Activated CD8-positive, alpha-beta T cell treated with anti-CD3 and anti-CD28 coated beads for 36 hours (primary cell): Measurements from ENCODE around the gene ARMC6. TPM values are rescaled to one million over a fixed set of nuclear protein-coding genes. Genes with fewer than 3 reads are reported as not detected.

Experiments used
- ATAC-seq: fragments of 200-7000 bp; cut with Tn5 transposase; one replicate; pipeline ENCODE4 v1.10.0; 2021; ENCODE audit warnings: mild to moderate bottlenecking, moderate library complexity
- CTCF ChIA-PET: fragments of 350-600 bp; sonication (Branson Sonifier 250); formaldehyde crosslinking; loops from one replicate; lab custom pipeline; 2021; ENCODE audit warnings: antibody characterized with exemption; lab: Charles Lee
- POLR2A ChIA-PET: fragments of 350-600 bp; sonication (Branson Sonifier 250); formaldehyde crosslinking; loops from one replicate; lab custom pipeline; 2021; ENCODE audit warnings: antibody characterized with exemption; lab: Charles Lee
- DNase-seq: peaks from one replicate; pipeline ENCODE4 v3.0.0-alpha.2; 2020
- H3K27ac Mint-ChIP-seq: one replicate; pipeline ENCODE4 v1.8.0; 2021; ENCODE audit warnings: mild to moderate bottlenecking, mixed read lengths
- H3K27me3 Mint-ChIP-seq: one replicate; pipeline ENCODE4 v1.8.0; 2021; ENCODE audit warnings: mixed read lengths
- H3K36me3 Mint-ChIP-seq: one replicate; pipeline ENCODE4 v1.8.0; 2021; ENCODE audit warnings: low read depth, mixed read lengths
- H3K4me1 Mint-ChIP-seq: one replicate; pipeline ENCODE4 v1.8.0; 2021; ENCODE audit warnings: low read depth, mixed read lengths
- H3K4me3 Mint-ChIP-seq: one replicate; pipeline ENCODE4 v1.8.0; 2021; ENCODE audit warnings: mild to moderate bottlenecking, moderate library complexity, mixed read lengths
- H3K9me3 Mint-ChIP-seq: one replicate; pipeline ENCODE4 v1.8.0; 2021; ENCODE audit warnings: mixed read lengths
- CTCF ChIP-seq: fragments of 200-600 bp; IDR thresholded peaks from one replicate; pipeline ENCODE4 v1.8.0; 2022; ENCODE audit warnings: antibody characterized with exemption, mild to moderate bottlenecking
- intact Hi-C: fragments of 100-400 bp; cut with micrococcal nuclease; formaldehyde crosslinking; loops from one replicate; pipeline ENCODE4 v1.10.0; 2022
- total RNA-seq, 2 experiments: library from RNA; stranded (reverse); gene quantifications; one replicate each; pipeline ENCODE4 v1.2.3, GENCODE V29; 2021

ARMC6 gene
- total RNA-seq, 2 experiments from 2014 or later: 34.2 to 42.8 TPM

- Mint-ChIP-seq H3K36me3 (no peaks in the 10 kb centered on the region), H3K27ac (no peak overlapping the region), H3K9me3 (no peaks in the 10 kb centered on the region), H3K4me1 (peaks cover 34% of the 10 kb centered on the region), H3K27me3 (no peaks in the 10 kb centered on the region), H3K4me3 (no peak overlapping the region)
- no peak for TF ChIP-seq CTCF
- intact Hi-C loops: no loop called here
- CTCF ChIA-PET: interaction anchor here (1.1 to 2.4 kb wide), 6 partner anchors 13 to 107 kb away, joined by 3 to 8 read pairs (median 4); no protein-coding TSS in a partner anchor
- DNase-seq (no peak), ATAC-seq (no peak)
- POLR2A ChIA-PET: interaction anchor here (1.4 kb wide), 1 partner anchor 39 kb away, joined by 3 read pairs; no protein-coding TSS in a partner anchor
These were observed 34.1 kb downstream of the ARMC6 start for GRCh38 chr19:19067276-19068072.

GRCh38 chr19:19068659-19069654 lies 35.6 kb downstream of the ARMC6 start:
- no peak for ATAC-seq
- Mint-ChIP-seq H3K36me3 (no peaks in the 10 kb centered on the region), H3K27me3 (no peaks in the 10 kb centered on the region), H3K4me1 (peaks cover 31% of the 10 kb centered on the region), H3K9me3 (no peaks in the 10 kb centered on the region), H3K4me3 (no peak overlapping the region), H3K27ac (peak overlapping the region; percentile 20)
- intact Hi-C loops: no loop called here
- ChIA-PET POLR2A (interaction anchor here (0.7 to 1.4 kb wide), 2 partner anchors 37 to 64 kb away, joined by 3 read pairs; no protein-coding TSS in a partner anchor), CTCF (interaction anchor here (1.1 to 2.4 kb wide), 3 partner anchors 15 to 47 kb away, joined by 3 to 8 read pairs (median 3); no protein-coding TSS in a partner anchor)
- no peak for DNase-seq
- TF ChIP-seq CTCF: no peak

GRCh38 chr19:19071897-19072296 lies 38.5 kb downstream of the ARMC6 start:
- H3K36me3 Mint-ChIP-seq: no peaks in the 10 kb centered on the region

GRCh38 chr19:19074196-19074882 lies 40.9 kb downstream of the ARMC6 start:
- no peak for DNase-seq
- no peak for TF ChIP-seq CTCF
- Mint-ChIP-seq H3K27ac (no peak overlapping the region), H3K4me1 (peaks cover 12% of the 10 kb centered on the region), H3K9me3 (no peaks in the 10 kb centered on the region), H3K36me3 (peaks cover 3% of the 10 kb centered on the region), H3K4me3 (no peak overlapping the region), H3K27me3 (no peaks in the 10 kb centered on the region)
- ChIA-PET CTCF (no interaction called here), POLR2A (interaction anchor here (0.6 to 0.8 kb wide), 3 partner anchors 9 to 14 kb away, joined by 3 to 4 read pairs (median 3); no protein-coding TSS in a partner anchor)
- intact Hi-C loops: no loop called here
- ATAC-seq: no peak

More at GRCh38 chr19:19071897-19072296, 38.5 kb downstream of the ARMC6 start:
- no peak overlapping the region for H3K27ac Mint-ChIP-seq
- no peaks in the 10 kb centered on the region for H3K27me3 Mint-ChIP-seq
- H3K4me1 Mint-ChIP-seq: peaks cover 23% of the 10 kb centered on the region
- intact Hi-C loops: no loop called here
- ChIA-PET POLR2A (no interaction called here), CTCF (interaction anchor here (0.8 kb wide), 1 partner anchor 74 kb away, joined by 4 read pairs; no protein-coding TSS in a partner anchor)
- no peaks in the 10 kb centered on the region for H3K9me3 Mint-ChIP-seq
- H3K4me3 Mint-ChIP-seq: no peak overlapping the region
- no peak for TF ChIP-seq CTCF
- ATAC-seq (no peak), DNase-seq (no peak)
